LNCAP (cell line): Measurements from ENCODE around the gene NRROS.

Experiments
- CTCF ChIP-seq: fragments of 450-650 bp; IDR thresholded peaks from 2 replicates; pipeline ENCODE4 v1.5.1; 2017; ENCODE audit warnings: mild to moderate bottlenecking

NRROS gene

GRCh38 chr3:196688349-196688748 lies 48.9 kb downstream of the NRROS start:
- TF ChIP-seq CTCF = no peak

- no peak for TF ChIP-seq CTCF
These were observed 50.6 kb downstream of the NRROS start for GRCh38 chr3:196689941-196690660.

GRCh38 chr3:196691386-196691785 lies 51.9 kb downstream of the NRROS start:
- no peak for TF ChIP-seq CTCF

- peak; percentile 12; the same call in 1 of the 2 replicates for TF ChIP-seq CTCF
These were observed 54.7 kb downstream of the NRROS start for GRCh38 chr3:196694202-196694638.

GRCh38 chr3:196694941-196695848 lies 55.7 kb downstream of the NRROS start:
- no peak for TF ChIP-seq CTCF

GRCh38 chr3:196695849-196696226 lies 56.3 kb downstream of the NRROS start:
- TF ChIP-seq CTCF = no peak

- no peak for TF ChIP-seq CTCF
These were observed 57.8 kb downstream of the NRROS start for GRCh38 chr3:196697270-196697669.
